ENCODE results near the gene ARAP1.

ARAP1 gene

GRCh38 chr11:72681226-72682153 is 70.7 kb downstream of the ARAP1 start:
- no peak for DNase-seq

- DNase-seq = no peak
Measured at GRCh38 chr11:72680624-72681158, 71.5 kb downstream of the ARAP1 start.

- no peak for DNase-seq
Measured at GRCh38 chr11:72679869-72680268, 72.3 kb downstream of the ARAP1 start.

GRCh38 chr11:72678524-72678923 is 73.7 kb downstream of the ARAP1 start:
- DNase-seq = no peak

GRCh38 chr11:72676861-72677341 is 75.3 kb downstream of the ARAP1 start:
- peak; percentile 34 to 70 (median 55) for DNase-seq

- no peak for DNase-seq
Measured at GRCh38 chr11:72675221-72675620, 77.0 kb downstream of the ARAP1 start.

GRCh38 chr11:72673943-72674828 is 78.0 kb downstream of the ARAP1 start, which contains the start of gene PDE2A:
Gene PDE2A (minus strand): TSS chr11:72674422. CDS start chr11:72674207, 215 bp downstream.
- DNase-seq = no peak

GRCh38 chr11:72673284-72673942 is 78.8 kb downstream of the ARAP1 start:
- no peak for DNase-seq

- DNase-seq = no peak
Measured at GRCh38 chr11:72672597-72673238, 79.5 kb downstream of the ARAP1 start.

- no peak for DNase-seq
Measured at GRCh38 chr11:72671152-72672099, 80.8 kb downstream of the ARAP1 start.

- DNase-seq = no peak
Measured at GRCh38 chr11:72670041-72670440, 82.2 kb downstream of the ARAP1 start.

GRCh38 chr11:72669527-72669926 is 82.7 kb downstream of the ARAP1 start:
- DNase-seq = no peak

- no peak for DNase-seq
Measured at GRCh38 chr11:72668629-72669347, 83.4 kb downstream of the ARAP1 start.

GRCh38 chr11:72665911-72666472 is 86.2 kb downstream of the ARAP1 start:
- DNase-seq = no peak

GRCh38 chr11:72662036-72662435 is 90.2 kb downstream of the ARAP1 start:
- DNase-seq = no peak

GRCh38 chr11:72661486-72661885 is 90.7 kb downstream of the ARAP1 start:
- no peak for DNase-seq

- no peak for DNase-seq
Measured at GRCh38 chr11:72658989-72659640, 93.1 kb downstream of the ARAP1 start.

GRCh38 chr11:72657411-72658100 is 94.7 kb downstream of the ARAP1 start:
- no peak for DNase-seq
